Keratinocyte (primary cell): ENCODE results near the gene CEP85. TPM values are rescaled to one million over a fixed set of nuclear protein-coding genes. Genes with fewer than 3 reads are reported as not detected.

Source experiments
- DNase-seq: peaks from one replicate; pipeline ENCODE4 v3.0.0-alpha.2; 2011; ENCODE audit warnings: low read depth, missing footprints, low spot score
- FAIRE-seq: peaks from 2 replicates; lab custom pipeline; 2011; peaks lifted over from hg19 to GRCh38; lab: Jason Lieb, UNC
- H2AFZ ChIP-seq: 2 replicates; pipeline ENCODE4 v1.6.0; 2012; ENCODE audit warnings: low read length, control low read depth, inconsistent platforms; ENCODE audit not compliant: control insufficient read depth
- H3K27ac ChIP-seq: 2 replicates; pipeline ENCODE4 v1.5.1; 2011; ENCODE audit warnings: low read length; ENCODE audit not compliant: control insufficient read depth, insufficient read depth
- H3K27me3 ChIP-seq: 3 replicates; pipeline ENCODE4 v1.6.0; 2011; ENCODE audit warnings: low read length; ENCODE audit not compliant: control insufficient read depth, insufficient read depth; ENCODE audit errors: extremely low read depth
- H3K36me3 ChIP-seq, 2 experiments: 2 replicates in 1 of 2; 3 replicates in 1 of 2; pipeline ENCODE4 v1.5.1; 2011; ENCODE audit warnings: low read length in 2 of 2, mild to moderate bottlenecking in 1 of 2; ENCODE audit not compliant: control insufficient read depth in 2 of 2, insufficient read depth in 2 of 2; ENCODE audit errors: extremely low read depth in 1 of 2
- H3K4me1 ChIP-seq: 3 replicates; pipeline ENCODE4 v1.5.1; 2011; ENCODE audit warnings: low read length; ENCODE audit not compliant: control insufficient read depth, insufficient read depth; ENCODE audit errors: extremely low read depth
- H3K4me2 ChIP-seq: 3 replicates; pipeline ENCODE4 v1.6.0; 2011; ENCODE audit warnings: low read depth, low read length; ENCODE audit not compliant: control insufficient read depth, insufficient read depth; ENCODE audit errors: extremely low read depth
- H3K4me3 ChIP-seq, 3 experiments: fragments of 200-600 bp in 1 of 3; sonication (generic) in 1 of 3; 2 replicates in 2 of 3; 3 replicates in 1 of 3; pipeline ENCODE4 v1.5.1; 2011 to 2016; ENCODE audit warnings: low read length in 3 of 3, mild to moderate bottlenecking in 3 of 3, control low read depth in 2 of 3, inconsistent platforms in 1 of 3, low read depth in 1 of 3, mixed read lengths in 1 of 3, mixed run types in 1 of 3, moderate library complexity in 1 of 3; ENCODE audit not compliant: control insufficient read depth in 2 of 3, insufficient read depth in 2 of 3; ENCODE audit errors: extremely low read depth in 1 of 3
- H3K79me2 ChIP-seq: 2 replicates; pipeline ENCODE4 v1.6.0; 2012; ENCODE audit warnings: low read length; ENCODE audit not compliant: control insufficient read depth, insufficient read depth
- H3K9ac ChIP-seq: 3 replicates; pipeline ENCODE4 v1.6.0; 2011; ENCODE audit warnings: low read length; ENCODE audit not compliant: control insufficient read depth, insufficient read depth; ENCODE audit errors: extremely low read depth
- H3K9me1 ChIP-seq: 3 replicates; pipeline ENCODE4 v1.6.0; 2011; ENCODE audit warnings: low read length; ENCODE audit not compliant: control insufficient read depth, insufficient read depth; ENCODE audit errors: extremely low read depth
- H3K9me3 ChIP-seq: 2 replicates; pipeline ENCODE4 v1.5.1; 2012; ENCODE audit warnings: low read depth, low read length; ENCODE audit not compliant: control insufficient read depth
- H4K20me1 ChIP-seq: 3 replicates; pipeline ENCODE4 v1.6.0; 2011; ENCODE audit warnings: low read length; ENCODE audit not compliant: control insufficient read depth, insufficient read depth; ENCODE audit errors: extremely low read depth
- EZH2 ChIP-seq: IDR thresholded peaks from one replicate; pipeline ENCODE4 v1.6.1; 2012; ENCODE audit warnings: inconsistent platforms, mild to moderate bottlenecking, low read length, moderate library complexity
- dilution Hi-C: fragments of 300-500 bp; cut with MboI; formaldehyde crosslinking; loops from one replicate; pipeline ENCODE4 v1.7.0; 2020; ENCODE audit warnings: low sequenced_read_pairs; ENCODE audit not compliant: extremely low pct_ligation_motif_present
- polyA plus RNA-seq, 5 experiments: library from polyadenylated mRNA; depleted of rRNA in 3 of 5; stranded (reverse) in 3 of 5; stranded (forward) in 1 of 5; unstranded in 1 of 5; fragments of >200 nt; gene quantifications; 1 replicate in 1 of 5; 2 replicates in 3 of 5; 3 replicates in 1 of 5; pipeline versions ENCODE4 v1.2.1 to v1.2.3, GENCODE V29; 2011 to 2012; ENCODE audit warnings: missing spikeins in 2 of 5, low read depth in 1 of 5, low replicate concordance in 1 of 5
- TF ChIP-seq, protein P1 (sequence below), 3 experiments: IDR thresholded peaks in 1 of 3; conservative IDR thresholded peaks in 1 of 3; optimal IDR thresholded peaks in 1 of 3; 2 replicates in 2 of 3; 3 replicates in 1 of 3; pipeline versions ENCODE3 to v1.5.1; 2011; ENCODE audit warnings: low read length in 3 of 3, mild to moderate bottlenecking in 3 of 3, moderate library complexity in 2 of 3, control low read depth in 1 of 3, inconsistent platforms in 1 of 3; ENCODE audit not compliant: insufficient read depth in 2 of 3; ENCODE audit errors: extremely low read depth in 1 of 3

The CEP85 gene
- polyA plus RNA-seq, 1 donor (not counting 4 experiments of a cell fraction or from before 2014, with no cell fraction given): 17.0 TPM

DNA sequence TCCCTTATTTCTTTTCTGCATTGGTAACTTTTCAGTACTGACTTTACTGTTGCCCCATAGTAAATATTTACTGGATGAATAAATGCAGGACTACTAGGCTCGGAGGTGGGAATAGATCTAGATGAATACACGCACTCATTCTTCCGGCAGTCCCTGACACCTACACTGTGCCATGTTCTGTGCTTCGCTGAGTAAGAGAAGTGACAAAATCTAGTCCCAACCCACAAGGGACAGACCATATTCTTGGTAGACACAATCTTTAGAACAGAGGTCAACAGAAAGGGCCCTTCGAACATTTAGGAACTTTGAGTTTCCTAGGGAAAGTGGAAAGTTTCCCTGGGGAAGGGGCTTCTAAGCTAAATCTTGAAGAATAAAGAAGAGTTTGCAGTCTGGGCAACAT is 80.5 kb downstream of the CEP85 start:
- Histone ChIP-seq H4K20me1 (no peaks in the 10 kb centered on the region), H3K36me3 (no peaks in the 10 kb centered on the region), H3K9me3 (no peaks in the 10 kb centered on the region), H3K9me1 (no peaks in the 10 kb centered on the region), H2AFZ (no peak overlapping the region), H3K4me2 (no peak overlapping the region), H3K4me3 (no peak overlapping the region), H3K79me2 (no peaks in the 10 kb centered on the region), H3K27me3 (no peaks in the 10 kb centered on the region), H3K4me1 (no peaks in the 10 kb centered on the region), H3K27ac (no peak overlapping the region), H3K9ac (no peak overlapping the region)
- no peak for DNase-seq
- no peak for TF ChIP-seq EZH2
- TF ChIP-seq, protein P1, sequence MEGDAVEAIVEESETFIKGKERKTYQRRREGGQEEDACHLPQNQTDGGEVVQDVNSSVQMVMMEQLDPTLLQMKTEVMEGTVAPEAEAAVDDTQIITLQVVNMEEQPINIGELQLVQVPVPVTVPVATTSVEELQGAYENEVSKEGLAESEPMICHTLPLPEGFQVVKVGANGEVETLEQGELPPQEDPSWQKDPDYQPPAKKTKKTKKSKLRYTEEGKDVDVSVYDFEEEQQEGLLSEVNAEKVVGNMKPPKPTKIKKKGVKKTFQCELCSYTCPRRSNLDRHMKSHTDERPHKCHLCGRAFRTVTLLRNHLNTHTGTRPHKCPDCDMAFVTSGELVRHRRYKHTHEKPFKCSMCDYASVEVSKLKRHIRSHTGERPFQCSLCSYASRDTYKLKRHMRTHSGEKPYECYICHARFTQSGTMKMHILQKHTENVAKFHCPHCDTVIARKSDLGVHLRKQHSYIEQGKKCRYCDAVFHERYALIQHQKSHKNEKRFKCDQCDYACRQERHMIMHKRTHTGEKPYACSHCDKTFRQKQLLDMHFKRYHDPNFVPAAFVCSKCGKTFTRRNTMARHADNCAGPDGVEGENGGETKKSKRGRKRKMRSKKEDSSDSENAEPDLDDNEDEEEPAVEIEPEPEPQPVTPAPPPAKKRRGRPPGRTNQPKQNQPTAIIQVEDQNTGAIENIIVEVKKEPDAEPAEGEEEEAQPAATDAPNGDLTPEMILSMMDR (optimal IDR thresholded peaks at IDR 0.05 in 1 of 3, IDR thresholded peaks at IDR 0.05 in 1 of 3, conservative IDR thresholded peaks at IDR 0.05 in 1 of 3; ENCODE audit: extremely low read depth in 1 of 3, insufficient read depth in 2 of 3, low read length in 3 of 3): no peak
- FAIRE-seq: no peak
- dilution Hi-C loops: no loop called here

DNA sequence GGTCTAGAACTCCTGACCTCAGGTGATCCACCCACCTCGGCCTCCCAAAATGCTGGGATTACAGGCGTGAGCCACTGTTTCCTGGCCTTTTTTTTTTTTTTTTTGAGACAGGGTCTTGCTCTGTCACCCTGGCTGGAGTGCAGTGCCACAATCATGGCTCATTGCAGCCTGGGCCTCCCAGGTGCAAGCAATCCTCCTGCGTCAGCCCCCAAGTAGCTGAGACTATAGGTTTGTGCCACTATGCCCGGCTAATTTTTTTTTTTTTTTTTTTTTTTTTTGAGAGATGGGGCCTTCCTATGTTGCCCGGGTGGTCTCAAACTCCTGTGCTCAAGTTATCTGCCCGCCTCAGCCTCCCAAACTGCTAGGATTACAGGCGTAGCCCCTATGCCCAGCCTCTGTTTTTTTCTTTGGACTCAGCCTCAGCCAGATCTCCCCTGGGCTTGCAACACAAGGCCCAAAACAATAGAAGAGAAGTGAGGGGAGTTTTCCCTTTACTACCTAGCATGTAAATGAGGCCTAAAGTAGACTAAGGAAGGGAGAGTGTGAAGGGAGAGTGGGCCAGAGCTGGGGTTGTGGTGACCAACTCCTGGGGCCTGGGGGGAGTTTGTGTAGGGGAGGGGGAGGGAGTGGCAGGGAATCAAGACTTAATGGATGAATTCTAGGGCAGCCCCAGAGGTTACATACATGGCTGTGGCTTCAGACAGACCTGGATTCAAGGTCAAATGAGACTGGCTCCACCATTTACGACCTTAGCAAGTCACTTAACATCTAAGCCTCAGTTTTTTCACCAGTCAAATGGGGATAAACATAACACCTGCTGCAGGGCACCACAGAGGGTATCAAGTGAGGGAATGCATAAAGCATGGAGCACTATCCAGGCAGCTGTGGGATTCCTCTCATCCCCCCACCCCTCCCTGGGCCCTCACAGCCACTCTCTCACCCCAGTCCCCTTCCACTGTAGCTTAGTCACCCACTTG is 82.2 kb downstream of the CEP85 start:
- no peak overlapping the region for H3K4me3 ChIP-seq
- H3K27me3 ChIP-seq: no peaks in the 10 kb centered on the region
- no peak for FAIRE-seq
- peaks cover 4% of the 10 kb centered on the region for H3K4me1 ChIP-seq
- H2AFZ ChIP-seq: no peak overlapping the region
- TF ChIP-seq EZH2: no peak
- TF ChIP-seq, protein P1 (optimal IDR thresholded peaks at IDR 0.05 in 1 of 3, IDR thresholded peaks at IDR 0.05 in 1 of 3, conservative IDR thresholded peaks at IDR 0.05 in 1 of 3; ENCODE audit: extremely low read depth in 1 of 3, insufficient read depth in 2 of 3, low read length in 3 of 3): no peak
- DNase-seq: no peak
- H3K9ac ChIP-seq: no peak overlapping the region
- no peaks in the 10 kb centered on the region for H3K9me3 ChIP-seq
- no peak overlapping the region for H3K27ac ChIP-seq
- peaks cover 0 to 2% of the 10 kb centered on the region in 2 experiments for H3K36me3 ChIP-seq
- no peaks in the 10 kb centered on the region for H3K9me1 ChIP-seq
- no peaks in the 10 kb centered on the region for H4K20me1 ChIP-seq
- H3K4me2 ChIP-seq: no peak overlapping the region
- dilution Hi-C loops: no loop called here
- H3K79me2 ChIP-seq: no peaks in the 10 kb centered on the region
